ENCODE data around the gene C2CD4A. TPM values are rescaled to one million over a fixed set of nuclear protein-coding genes. Genes with fewer than 3 reads are reported as not detected.

The C2CD4A gene
- total RNA-seq, 4 donors from 2014 or later, result 0.09 to 0.60 TPM; not detected in 2

- TF ChIP-seq CTCF (IDR thresholded peaks at IDR 0.05), result peak in 1 of 3 donors; percentile 17
- ATAC-seq (ENCODE audit: low FRiP score), result peak; percentile 98
- peak; percentile 57 for DNase-seq (ENCODE audit: low spot score)
Observed at GRCh38 chr15:62060113-62060895, 6.5 kb upstream of the C2CD4A start, which contains the start of gene VPS13C. TSS of gene VPS13C (minus strand) at chr15:62060447. CDS start at chr15:62060374, 73 bp downstream.

- ATAC-seq (ENCODE audit: low FRiP score) (peak; percentile 12), DNase-seq (ENCODE audit: low spot score) (no peak)
- no peak for TF ChIP-seq CTCF (IDR thresholded peaks at IDR 0.05)
Observed at GRCh38 chr15:62060896-62061280, 5.9 kb upstream of the C2CD4A start.

GRCh38 chr15:62063825-62064635 lies 2.7 kb upstream of the C2CD4A start:
- no peak for ATAC-seq (ENCODE audit: low FRiP score)
- TF ChIP-seq CTCF (IDR thresholded peaks at IDR 0.05), result no peak
- DNase-seq (ENCODE audit: low spot score), result no peak

- DNase-seq (ENCODE audit: low spot score) (no peak), ATAC-seq (ENCODE audit: low FRiP score) (peak; percentile 13)
- TF ChIP-seq CTCF (IDR thresholded peaks at IDR 0.05), result no peak
Observed at GRCh38 chr15:62067448-62068044, 769 bp downstream of the C2CD4A start.

- ATAC-seq (ENCODE audit: low FRiP score), result peak; percentile 59
- DNase-seq (ENCODE audit: low spot score), result no peak
- TF ChIP-seq CTCF (IDR thresholded peaks at IDR 0.05), result no peak
Observed at GRCh38 chr15:62068071-62068809, 1.5 kb downstream of the C2CD4A start.

GRCh38 chr15:62068810-62069167 lies 2.0 kb downstream of the C2CD4A start:
- ATAC-seq (ENCODE audit: low FRiP score) (no peak), DNase-seq (ENCODE audit: low spot score) (no peak)
- TF ChIP-seq CTCF (IDR thresholded peaks at IDR 0.05), result no peak
